Measurements from ENCODE around the gene PIP5KL1. TPM values are rescaled to one million over a fixed set of nuclear protein-coding genes. Genes with fewer than 3 reads are reported as not detected.

Gene PIP5KL1
- total and polyA plus RNA-seq, 2 of the 8 experiments (the other 6 are each of a cell fraction or from before 2014, with no cell fraction given): 13.4 to 15.4 TPM

DNA sequence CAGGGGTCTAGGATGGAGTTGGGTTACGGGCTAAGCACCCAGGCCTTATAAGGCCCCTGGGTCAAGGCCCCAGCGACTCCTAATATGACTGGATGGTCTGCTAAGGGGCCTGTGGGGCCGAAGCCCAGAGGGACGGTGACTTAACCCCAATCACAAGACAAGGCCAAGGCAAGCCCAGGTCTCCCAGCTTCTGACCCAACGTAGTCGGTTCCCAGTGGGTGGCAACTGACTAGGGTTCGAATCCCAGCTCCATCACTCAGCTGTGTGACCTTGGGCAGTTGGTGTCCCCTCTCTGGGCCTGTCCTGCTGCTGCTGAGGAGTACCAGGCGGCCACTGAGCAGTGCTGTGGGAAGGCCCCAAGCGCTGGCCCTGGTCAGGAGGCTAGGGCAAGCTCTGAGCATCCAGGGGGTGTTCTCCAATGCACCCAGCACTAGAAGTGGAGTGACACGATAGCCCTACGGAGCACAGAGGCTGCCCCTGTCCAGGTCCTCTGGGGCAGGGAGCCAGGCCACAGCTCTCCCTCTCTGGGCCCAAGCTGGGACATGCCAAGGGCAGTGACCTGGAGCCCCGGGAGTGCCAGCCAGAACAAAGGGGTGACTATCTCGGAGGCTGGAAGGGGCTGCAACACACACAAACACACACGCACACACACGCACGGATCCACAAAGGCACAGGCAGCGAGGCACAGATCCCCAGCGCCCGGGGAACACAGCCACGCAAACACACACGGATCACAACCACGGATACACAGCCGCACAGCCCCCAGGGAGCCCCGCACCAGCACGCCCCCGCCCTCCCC, 53.6 kb downstream of the PIP5KL1 start:
- Histone ChIP-seq H3K9me3 (ENCODE audit: insufficient read depth in 2 of 2, low read depth in 1 of 2, low read length in 1 of 2) (no peaks in the 10 kb centered on the region), H2BK15ac (ENCODE audit: low read length) (peak overlapping the region; percentile 46; the same call in 1 of the 2 replicates), H4K91ac (replicated peaks; ENCODE audit: insufficient read length, low read length) (peak overlapping the region; percentile 84), H3K4ac (replicated peaks; ENCODE audit: insufficient read length, low read depth, low read length) (peak overlapping the region; percentile 72), H3K4me3 (ENCODE audit: extremely low read depth in 1 of 4, insufficient read depth in 2 of 4, low read depth in 3 of 4, low read length in 4 of 4) (peak overlapping the region; percentile 11 to 66 (median 40)), H3K18ac (ENCODE audit: extremely low read depth, low read length) (peak overlapping the region; percentile 3; the same call in 1 of the 2 replicates), H3K23me2 (ENCODE audit: low read depth, low read length) (peaks cover 7% of the 10 kb centered on the region; the same call in 1 of the 2 replicates), H3K36me3 (ENCODE audit: control insufficient read depth in 2 of 4, insufficient read depth in 4 of 4, low read length in 3 of 4) (no peaks in the 10 kb centered on the region), H4K20me1 (replicated peaks in 1 of 2; ENCODE audit: control insufficient read depth in 1 of 2, insufficient read depth in 2 of 2, low read length in 2 of 2) (peaks cover 0 to 1% of the 10 kb centered on the region in 2 experiments), H2BK12ac (ENCODE audit: low read depth, low read length) (peak overlapping the region; percentile 50; the same call in 1 of the 2 replicates), H2AK5ac (ENCODE audit: low read depth, low read length) (peak overlapping the region; percentile 0; the same call in 1 of the 2 replicates), H3K14ac (ENCODE audit: insufficient read length) (no peak overlapping the region), H3K4me1 (replicated peaks in 1 of 4; ENCODE audit: control insufficient read depth in 3 of 4, insufficient read depth in 4 of 4, low read length in 3 of 4) (peaks cover 0 to 10% (median 7%) of the 10 kb centered on the region in 4 experiments; a peak in 6 of 7 replicates), H3K56ac (replicated peaks; ENCODE audit: insufficient read length, low read depth, low read length) (peak overlapping the region; percentile 53), H2AFZ (ENCODE audit: low read length) (peak overlapping the region; percentile 96), H3K23ac (ENCODE audit: insufficient read length) (no peak overlapping the region), H2BK5ac (ENCODE audit: low read depth, low read length) (no peak overlapping the region), H4K8ac (ENCODE audit: extremely low read depth, insufficient read depth, low read length) (no peak overlapping the region), H3K79me2 (ENCODE audit: control insufficient read depth in 1 of 2, insufficient read depth in 2 of 2, low read length in 2 of 2) (no peaks in the 10 kb centered on the region), H2BK20ac (ENCODE audit: low read length) (no peak overlapping the region), H3K9ac (replicated peaks in 1 of 4; ENCODE audit: extremely low read depth in 1 of 4, low read depth in 3 of 4, low read length in 3 of 4) (no peak overlapping the region), H3K27ac (ENCODE audit: low read depth, low read length) (no peak overlapping the region), H4K5ac (ENCODE audit: insufficient read length, low read depth, low read length) (no peak overlapping the region), H3K4me2 (ENCODE audit: insufficient read depth in 1 of 2, low read depth in 2 of 2, low read length in 2 of 2) (peak overlapping the region; percentile 72 to 79), H3K79me1 (ENCODE audit: low read depth, low read length) (no peaks in the 10 kb centered on the region), H3K27me3 (replicated peaks in 1 of 4; ENCODE audit: control insufficient read depth in 3 of 4, extremely low read depth in 1 of 4, insufficient read depth in 3 of 4, low read length in 3 of 4) (no peaks in the 10 kb centered on the region), H2BK120ac (replicated peaks; ENCODE audit: low read depth, low read length) (no peak overlapping the region)
- DNase-seq (ENCODE audit: low read depth in 1 of 2, low spot score in 2 of 2) (peak in 1 of 2 experiments; percentile 61), FAIRE-seq (no peak)
- WGBS, 2 experiments (ENCODE audit: extremely low coverage in 1 of 2, insufficient coverage in 1 of 2, insufficient read length in 1 of 2, insufficient replicate concordance in 2 of 2, low coverage in 1 of 2, low lambda C conversion rate in 2 of 2, missing lambda C conversion rate in 1 of 2): 71% methylated on average over 14 of the region's 26 CpGs; no CpG with 5 or more reads in 1 of the 2 experiments
- CTCF ChIA-PET (ENCODE audit: partially characterized antibody): interaction anchor here (0.6 to 1.8 kb wide), 11 partner anchors 11 to 163 kb away, joined by 3 to 6 read pairs (median 3); partner anchors contain the start of genes ENG and FPGS
- POLR2A ChIA-PET (ENCODE audit: partially characterized antibody): interaction anchor here (0.6 to 2.0 kb wide), 10 partner anchors 8 to 111 kb away, joined by 3 to 9 read pairs (median 4); partner anchors contain the start of gene ST6GALNAC6
- TF ChIP-seq, protein P1, sequence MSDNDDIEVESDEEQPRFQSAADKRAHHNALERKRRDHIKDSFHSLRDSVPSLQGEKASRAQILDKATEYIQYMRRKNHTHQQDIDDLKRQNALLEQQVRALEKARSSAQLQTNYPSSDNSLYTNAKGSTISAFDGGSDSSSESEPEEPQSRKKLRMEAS (IDR thresholded peaks at IDR 0.05): no peak
- TF ChIP-seq, protein P2, sequence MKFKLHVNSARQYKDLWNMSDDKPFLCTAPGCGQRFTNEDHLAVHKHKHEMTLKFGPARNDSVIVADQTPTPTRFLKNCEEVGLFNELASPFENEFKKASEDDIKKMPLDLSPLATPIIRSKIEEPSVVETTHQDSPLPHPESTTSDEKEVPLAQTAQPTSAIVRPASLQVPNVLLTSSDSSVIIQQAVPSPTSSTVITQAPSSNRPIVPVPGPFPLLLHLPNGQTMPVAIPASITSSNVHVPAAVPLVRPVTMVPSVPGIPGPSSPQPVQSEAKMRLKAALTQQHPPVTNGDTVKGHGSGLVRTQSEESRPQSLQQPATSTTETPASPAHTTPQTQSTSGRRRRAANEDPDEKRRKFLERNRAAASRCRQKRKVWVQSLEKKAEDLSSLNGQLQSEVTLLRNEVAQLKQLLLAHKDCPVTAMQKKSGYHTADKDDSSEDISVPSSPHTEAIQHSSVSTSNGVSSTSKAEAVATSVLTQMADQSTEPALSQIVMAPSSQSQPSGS (IDR thresholded peaks at IDR 0.05; ENCODE audit: low read length): no peak
- TF ChIP-seq RNF2 (IDR thresholded peaks at IDR 0.05; ENCODE audit: borderline replicate concordance, low read depth, low read length, missing control alignments, poor library complexity, severe bottlenecking): no peak
- no peak for TF ChIP-seq EGR1 (IDR thresholded peaks at IDR 0.05; ENCODE audit: borderline replicate concordance, low read depth, low read length)
